LHCN-M2 (cell line): Measurements from ENCODE around the gene HNMT. TPM values are rescaled to one million over a fixed set of nuclear protein-coding genes. Genes with fewer than 3 reads are reported as not detected.
A peak's percentile ranks its signal among the peaks of the same experiment; 100 is the strongest.
"Not testable (repeated sequence)": the region's sequence is repeated elsewhere in the genome, so short reads cannot be mapped to it uniquely, and the experiment has no call there.

Source experiments
- DNase-seq: peaks from one replicate; pipeline ENCODE4 v3.0.0-alpha.2; 2012; ENCODE audit warnings: low read depth
- polyA plus RNA-seq: library from polyadenylated mRNA; unstranded; fragments of >200 nt; gene quantifications from one replicate; pipeline ENCODE4 v1.2.1, GENCODE V29; 2012; ENCODE audit warnings: missing spikeins
- total RNA-seq: library from RNA; depleted of rRNA; stranded (reverse); fragments of >200 nt; gene quantifications from 2 replicates; pipeline ENCODE4 v1.2.3, GENCODE V29; 2014; rRNA removed

Gene HNMT
- total RNA-seq = 45.6 and 55.7 TPM in 2 replicates
- 28.6 TPM for polyA plus RNA-seq

DNA sequence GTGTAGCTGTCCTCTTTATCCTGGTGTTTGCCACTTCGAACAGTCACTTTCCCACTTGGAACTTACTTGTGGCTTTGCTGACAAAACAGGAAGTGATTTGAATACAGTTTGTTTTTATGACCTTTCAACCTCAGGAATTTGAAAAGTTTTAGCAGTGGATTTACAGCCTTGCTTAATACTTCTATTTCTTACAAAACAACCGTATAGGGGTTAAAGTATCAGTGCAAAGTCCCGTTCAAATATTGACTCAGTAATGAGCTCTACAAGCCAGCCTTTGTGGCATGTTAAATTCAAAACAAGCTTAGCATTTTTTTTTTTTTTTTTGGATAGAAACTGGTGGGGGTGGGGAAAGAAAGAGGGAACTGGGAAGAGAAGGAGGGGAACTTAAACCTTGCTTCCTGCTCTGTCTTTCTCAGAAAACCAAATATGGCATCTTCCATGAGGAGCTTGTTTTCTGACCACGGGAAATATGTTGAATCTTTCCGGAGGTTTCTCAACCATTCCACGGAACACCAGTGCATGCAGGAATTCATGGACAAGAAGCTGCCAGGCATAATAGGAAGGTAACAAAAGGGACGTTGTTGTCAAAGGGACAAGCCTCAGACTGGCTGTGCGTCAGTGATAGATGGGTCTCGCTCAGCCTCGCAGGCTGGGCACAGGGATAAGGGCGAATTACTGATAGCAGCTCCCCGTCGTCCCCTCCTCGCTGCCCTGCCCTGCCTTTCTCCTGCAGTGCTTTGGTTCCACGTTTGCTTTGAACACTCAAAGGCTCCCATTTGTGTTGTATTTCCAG is at the start of gene HNMT:
HNMT (plus strand) TSS at position 408 of the 793 bp plus-strand sequence; CDS start at position 427, 19 bp downstream.
- peak; percentile 84 for DNase-seq

DNA sequence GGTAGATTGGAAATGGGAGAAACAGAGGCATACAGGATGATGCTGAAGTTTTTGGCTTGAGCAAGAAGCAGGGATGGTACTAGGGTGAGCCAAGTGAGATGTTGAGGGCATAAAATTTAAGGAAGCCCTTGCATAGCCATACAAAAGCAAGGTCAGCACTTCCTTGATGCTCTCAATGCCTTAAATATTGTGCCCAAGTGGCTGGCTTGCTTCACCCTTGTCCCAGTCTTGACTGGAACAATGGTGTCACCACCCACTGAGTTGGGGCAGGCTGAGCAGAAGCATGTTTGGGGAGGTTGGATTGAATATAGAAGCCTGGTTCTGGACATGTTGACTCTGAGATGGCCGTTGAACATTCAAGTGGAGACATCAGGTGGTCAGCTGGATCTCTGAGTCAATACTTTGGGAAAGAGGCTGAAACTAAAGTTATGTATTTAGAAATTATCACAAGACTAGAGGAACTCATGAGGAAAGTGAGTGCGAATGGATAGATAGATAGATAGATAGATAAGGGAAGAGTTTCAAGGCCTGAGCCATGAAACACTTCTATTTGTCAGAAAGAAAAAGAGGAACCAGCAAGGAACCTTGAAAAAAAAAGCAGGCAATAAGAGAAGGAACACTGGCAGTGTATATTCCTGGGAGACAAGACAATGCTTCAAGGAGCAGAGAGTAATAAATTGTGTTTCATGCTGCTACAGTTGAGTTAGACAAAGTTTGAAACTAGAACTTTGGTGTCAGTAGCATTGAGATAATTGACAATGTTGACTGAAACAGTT is 43.0 kb upstream of the HNMT start:
- DNase-seq = no peak

DNA sequence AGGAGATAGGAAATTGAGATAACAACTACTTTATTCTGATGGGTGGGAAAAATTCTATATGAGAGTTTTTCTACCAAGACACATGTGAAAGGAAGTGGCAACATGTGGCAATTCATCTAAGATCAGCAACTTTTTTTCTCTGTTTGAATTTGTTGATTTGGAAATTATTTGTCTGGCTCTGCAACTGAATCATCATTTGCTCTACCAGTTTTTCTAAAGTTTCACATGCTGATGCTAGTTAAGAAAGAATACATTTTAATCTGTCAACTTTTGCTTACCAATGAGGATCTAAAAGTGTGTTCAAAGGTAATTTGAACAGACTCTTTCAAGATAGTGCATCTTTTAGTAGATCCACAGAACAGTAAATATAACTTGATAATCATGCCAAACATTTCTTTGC is 42.1 kb upstream of the HNMT start:
- DNase-seq = not testable (repeated sequence)

DNA sequence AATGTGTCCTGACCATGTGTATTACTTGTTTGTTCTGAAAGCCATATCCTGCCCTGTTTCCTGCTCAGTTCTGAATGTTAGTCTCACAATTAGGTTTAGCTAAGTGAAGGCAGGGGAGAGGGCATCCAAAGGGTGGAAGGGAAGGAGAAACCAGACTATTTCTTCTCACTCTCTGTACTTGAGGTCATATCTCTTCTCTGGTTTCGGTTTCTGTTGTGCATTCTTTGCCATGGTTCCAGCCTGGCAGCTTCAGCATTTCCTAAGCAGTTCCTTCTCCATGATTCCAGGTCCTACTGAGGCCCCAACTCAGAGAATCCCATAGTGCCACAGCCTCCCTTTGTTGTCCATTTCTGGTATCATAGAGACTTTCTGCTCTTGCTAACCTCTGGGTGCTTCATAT is 40.3 kb upstream of the HNMT start:
- DNase-seq = no peak

DNA sequence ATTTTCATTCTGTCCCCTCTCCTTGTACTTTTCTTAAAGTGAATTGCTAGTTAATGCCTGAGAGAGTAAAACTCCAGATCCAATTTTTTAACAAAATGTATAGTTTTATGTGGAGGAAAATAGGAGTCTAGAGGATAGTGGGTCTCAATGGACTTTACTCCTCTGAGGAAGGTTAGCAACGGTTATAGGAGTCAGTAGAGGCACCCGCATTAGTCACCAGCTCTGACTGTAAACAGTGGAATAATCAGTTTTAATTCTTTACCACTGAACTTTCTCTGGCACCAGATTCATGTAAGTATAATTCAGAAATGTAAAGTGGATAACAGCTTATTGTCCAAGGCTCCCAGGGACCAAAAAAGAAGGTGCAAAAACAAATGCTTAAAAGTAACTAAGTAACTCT is 38.7 kb upstream of the HNMT start:
- DNase-seq = no peak

- DNase-seq = no peak
Observed at GRCh38 chr2:137927846-137928245, 36.4 kb upstream of the HNMT start.

DNA sequence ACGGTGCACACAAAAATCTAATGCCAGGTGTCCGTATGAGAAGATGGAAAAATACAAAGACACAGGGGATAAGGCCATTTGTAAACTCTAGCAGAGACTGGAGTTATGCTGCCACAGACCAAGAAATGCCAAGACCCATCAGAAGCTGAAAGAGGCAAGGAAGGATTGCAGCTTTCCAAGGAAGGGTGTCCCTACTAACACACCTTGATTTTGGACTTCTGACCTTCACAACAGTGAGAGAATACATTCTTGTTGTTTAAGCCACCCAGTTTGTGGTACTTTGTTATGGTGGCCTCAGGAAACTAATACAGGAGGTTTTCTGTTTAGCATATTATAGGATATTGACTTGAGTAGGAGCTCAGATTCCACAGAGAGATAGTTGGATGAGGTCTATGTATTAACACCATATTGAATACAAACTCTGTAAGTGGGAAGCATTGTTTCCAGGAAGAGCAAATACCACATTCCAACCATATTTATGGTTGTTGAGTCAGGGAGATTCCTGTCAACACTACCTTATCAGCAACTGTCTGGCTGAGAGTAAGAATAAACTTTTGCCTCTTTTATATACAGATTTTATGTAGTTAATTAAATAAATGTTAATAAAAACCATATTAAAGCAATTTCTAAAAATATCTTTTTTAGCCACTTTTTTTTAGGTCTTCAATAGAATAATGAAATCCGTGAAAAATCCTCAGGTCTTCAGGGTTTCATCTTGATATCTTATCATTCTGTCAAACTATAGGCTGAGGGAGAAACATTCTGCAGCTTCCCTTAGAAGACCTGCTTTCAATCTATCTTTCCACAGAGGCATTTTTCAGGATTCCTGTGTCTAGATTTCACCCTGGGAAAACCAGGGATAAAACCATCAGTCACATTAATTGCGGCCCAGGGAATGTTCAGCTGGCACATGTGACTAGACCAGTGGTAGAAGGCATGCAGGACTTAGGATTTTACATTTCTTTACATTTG is 35.4 kb upstream of the HNMT start:
- DNase-seq = peak; percentile 64

GRCh38 chr2:137929519-137929916 is 34.8 kb upstream of the HNMT start:
- DNase-seq = no peak

- no peak for DNase-seq
Observed at GRCh38 chr2:137930146-137930545, 34.1 kb upstream of the HNMT start.

- no peak for DNase-seq
Observed at GRCh38 chr2:137935591-137935990, 28.7 kb upstream of the HNMT start.

- no peak for DNase-seq
Observed at GRCh38 chr2:137937246-137937645, 27.0 kb upstream of the HNMT start.

- no peak for DNase-seq
Observed at GRCh38 chr2:137937778-137938177, 26.5 kb upstream of the HNMT start.

DNA sequence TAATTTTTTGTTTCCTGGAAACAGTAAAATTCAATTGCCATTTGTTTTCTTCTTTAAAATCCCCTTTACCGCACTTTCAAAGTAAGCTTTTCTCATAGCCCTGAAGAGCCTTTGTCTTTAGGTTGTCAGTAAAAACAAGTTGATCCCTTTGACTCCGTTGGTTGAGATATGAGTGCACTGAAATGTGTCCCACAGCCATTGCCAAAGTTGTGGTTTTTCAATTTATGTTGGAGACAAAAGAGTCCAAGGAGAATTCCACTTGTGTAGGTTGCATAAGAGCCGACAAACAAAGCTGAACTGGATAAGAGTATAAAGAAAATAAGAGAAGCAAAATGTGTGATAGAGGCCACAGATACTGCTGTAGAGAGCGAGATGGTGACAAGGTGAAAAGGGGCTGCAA is 26.1 kb upstream of the HNMT start:
- DNase-seq = no peak

- no peak for DNase-seq
Observed at GRCh38 chr2:137939026-137939425, 25.2 kb upstream of the HNMT start.

DNA sequence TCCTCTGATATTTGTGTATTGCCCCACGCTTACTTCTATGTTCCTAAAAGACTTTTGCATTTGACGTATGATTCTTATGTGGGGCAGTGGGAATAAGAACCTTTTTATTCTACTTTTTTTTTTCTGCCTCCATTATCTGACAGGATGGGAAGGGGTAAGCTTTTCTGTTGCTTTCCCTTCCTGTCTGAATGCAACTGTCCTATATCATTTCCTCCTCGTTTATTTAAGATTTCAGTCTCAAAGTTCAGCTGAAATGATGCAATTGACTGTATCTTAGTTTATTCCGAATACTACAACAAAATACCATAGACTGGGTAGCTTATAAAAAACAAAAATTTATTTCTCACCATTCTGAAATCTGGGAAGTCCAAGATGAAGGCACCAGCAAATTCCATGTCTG is 24.1 kb upstream of the HNMT start:
- DNase-seq = no peak

DNA sequence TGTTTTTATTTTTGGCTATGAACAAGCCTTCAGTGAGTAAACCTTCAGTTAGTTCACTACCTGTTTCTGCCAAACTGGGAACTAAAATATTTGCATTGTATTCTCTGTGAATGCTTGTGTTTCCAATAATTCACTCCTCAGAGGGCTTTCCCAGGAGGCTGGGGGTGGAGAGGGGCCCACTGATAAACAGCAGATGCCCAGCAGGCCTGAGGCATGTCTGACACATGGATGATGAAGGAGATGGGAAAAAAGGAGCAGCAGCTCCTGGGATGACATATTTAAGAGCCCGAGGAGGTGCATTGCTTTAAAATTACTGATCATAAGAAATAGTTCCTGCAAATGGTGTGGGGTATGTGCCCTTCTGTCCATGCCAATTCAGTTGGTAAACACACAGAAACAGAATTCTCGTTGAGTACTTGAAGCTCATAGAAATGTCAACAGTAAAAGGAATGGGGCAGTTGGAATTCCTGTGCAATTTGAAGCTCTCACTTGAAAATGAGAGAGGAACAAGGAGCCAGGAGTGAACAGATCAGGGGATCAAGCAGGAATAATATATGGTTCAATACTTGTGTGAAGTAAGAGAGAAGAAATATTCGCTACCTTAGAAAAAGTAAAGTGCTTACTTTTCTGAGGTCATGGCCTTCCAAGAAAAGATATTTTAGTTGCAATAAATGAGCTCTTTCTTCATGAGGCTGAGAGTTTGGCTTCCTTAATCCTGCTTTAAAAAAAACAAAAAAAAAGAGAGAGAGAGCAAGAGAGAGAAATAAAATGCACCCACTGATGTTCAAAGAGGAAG is 22.0 kb upstream of the HNMT start:
- DNase-seq = no peak

GRCh38 chr2:137942833-137943677 is 21.2 kb upstream of the HNMT start:
- no peak for DNase-seq

DNA sequence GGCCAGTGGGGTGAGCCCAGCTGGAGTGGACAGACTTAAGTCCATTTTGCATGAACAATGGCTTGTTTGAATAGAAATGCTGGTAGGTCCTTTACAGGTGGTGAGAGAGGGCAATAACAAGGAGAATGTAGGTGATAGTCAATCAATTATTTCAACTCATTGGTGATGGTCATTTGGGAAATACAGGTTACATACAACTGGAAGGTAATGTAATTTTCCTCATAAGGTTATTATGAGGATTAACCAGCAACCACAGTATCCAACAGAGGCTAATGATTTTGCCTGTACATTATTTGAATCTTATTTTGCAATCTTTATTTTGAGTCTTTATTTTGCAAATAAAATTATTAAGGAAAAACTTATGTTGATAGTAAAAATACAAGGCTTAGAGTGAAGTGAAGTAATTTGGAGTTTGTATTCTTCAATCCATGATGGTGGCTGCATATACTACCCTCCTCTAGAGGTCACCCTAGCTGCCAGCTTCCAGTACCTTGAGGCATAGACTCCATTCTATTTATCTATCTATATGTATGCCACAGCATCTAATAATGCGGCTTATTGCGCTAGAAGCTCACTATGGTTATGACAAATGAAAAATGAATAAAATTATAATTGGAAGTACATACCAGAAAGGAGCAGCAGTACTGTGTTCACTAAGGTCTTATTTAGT is 20.5 kb upstream of the HNMT start:
- DNase-seq = no peak

DNA sequence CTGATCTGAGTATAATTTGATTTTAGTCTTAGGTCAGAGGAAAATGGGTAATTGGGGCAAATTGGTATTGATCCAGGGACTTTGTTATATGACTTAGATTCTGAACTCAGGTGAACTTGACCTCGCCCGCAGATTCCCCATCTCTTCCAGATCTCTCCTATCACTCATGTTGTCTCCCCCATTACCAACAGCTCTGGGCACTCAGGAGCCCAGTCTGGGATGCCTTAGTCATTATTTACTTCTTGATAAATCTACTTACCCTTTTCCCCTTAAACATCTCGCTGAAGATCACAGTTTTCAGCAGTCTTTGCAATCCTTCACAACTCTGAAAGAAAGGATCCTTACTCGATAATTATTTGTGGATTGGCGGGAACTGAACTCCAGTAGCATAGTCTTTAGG is 19.6 kb upstream of the HNMT start:
- no peak for DNase-seq
